HUES64 (cell line): Measurements from ENCODE around the gene THAP5. TPM values are rescaled to one million over a fixed set of nuclear protein-coding genes. Genes with fewer than 3 reads are reported as not detected.

ENCODE experiments used
- H3K27ac ChIP-seq: 2 replicates; pipeline ENCODE4 v1.7.0; 2013; ENCODE audit warnings: low read depth, low read length, inconsistent platforms
- H3K27me3 ChIP-seq: 2 replicates; pipeline ENCODE4 v1.6.1; 2013; ENCODE audit warnings: mild to moderate bottlenecking, low read length; ENCODE audit not compliant: insufficient read depth
- H3K36me3 ChIP-seq: 2 replicates; pipeline ENCODE4 v1.6.1; 2013; ENCODE audit warnings: mild to moderate bottlenecking, low read length; ENCODE audit not compliant: insufficient read depth
- H3K4me1 ChIP-seq: 2 replicates; pipeline ENCODE4 v1.6.1; 2013; ENCODE audit warnings: mild to moderate bottlenecking, low read length, moderate library complexity; ENCODE audit not compliant: insufficient read depth
- H3K4me3 ChIP-seq: 2 replicates; pipeline ENCODE4 v1.5.1; 2013; ENCODE audit warnings: mild to moderate bottlenecking, low read length, moderate library complexity
- H3K9ac ChIP-seq: 2 replicates; pipeline ENCODE4 v1.6.1; 2013; ENCODE audit warnings: mild to moderate bottlenecking, low read depth, low read length
- H3K9me3 ChIP-seq: 2 replicates; pipeline ENCODE4 v1.6.1; 2013; ENCODE audit warnings: low read depth, low read length; ENCODE audit not compliant: insufficient read depth
- WGBS: fragments of 150-250, 120-280 bp; methylation state at CpG from one replicate; pipeline ENCODE4 v1.1.7; 2013; ENCODE audit warnings: missing lambda C conversion rate; 5-methylcytosine and 5-hydroxymethylcytosine counted together
- polyA plus RNA-seq, 2 experiments: library from polyadenylated mRNA; stranded (reverse); fragments of 50-300 nt; gene quantifications; one replicate each; pipeline ENCODE4 v1.2.3, GENCODE V29; 2013

The THAP5 gene, protein sequence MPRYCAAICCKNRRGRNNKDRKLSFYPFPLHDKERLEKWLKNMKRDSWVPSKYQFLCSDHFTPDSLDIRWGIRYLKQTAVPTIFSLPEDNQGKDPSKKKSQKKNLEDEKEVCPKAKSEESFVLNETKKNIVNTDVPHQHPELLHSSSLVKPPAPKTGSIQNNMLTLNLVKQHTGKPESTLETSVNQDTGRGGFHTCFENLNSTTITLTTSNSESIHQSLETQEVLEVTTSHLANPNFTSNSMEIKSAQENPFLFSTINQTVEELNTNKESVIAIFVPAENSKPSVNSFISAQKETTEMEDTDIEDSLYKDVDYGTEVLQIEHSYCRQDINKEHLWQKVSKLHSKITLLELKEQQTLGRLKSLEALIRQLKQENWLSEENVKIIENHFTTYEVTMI
- polyA plus RNA-seq (2013, experiment 1 of 2), result 17.7 TPM
- polyA plus RNA-seq (2013, experiment 2 of 2), result 17.1 TPM

DNA sequence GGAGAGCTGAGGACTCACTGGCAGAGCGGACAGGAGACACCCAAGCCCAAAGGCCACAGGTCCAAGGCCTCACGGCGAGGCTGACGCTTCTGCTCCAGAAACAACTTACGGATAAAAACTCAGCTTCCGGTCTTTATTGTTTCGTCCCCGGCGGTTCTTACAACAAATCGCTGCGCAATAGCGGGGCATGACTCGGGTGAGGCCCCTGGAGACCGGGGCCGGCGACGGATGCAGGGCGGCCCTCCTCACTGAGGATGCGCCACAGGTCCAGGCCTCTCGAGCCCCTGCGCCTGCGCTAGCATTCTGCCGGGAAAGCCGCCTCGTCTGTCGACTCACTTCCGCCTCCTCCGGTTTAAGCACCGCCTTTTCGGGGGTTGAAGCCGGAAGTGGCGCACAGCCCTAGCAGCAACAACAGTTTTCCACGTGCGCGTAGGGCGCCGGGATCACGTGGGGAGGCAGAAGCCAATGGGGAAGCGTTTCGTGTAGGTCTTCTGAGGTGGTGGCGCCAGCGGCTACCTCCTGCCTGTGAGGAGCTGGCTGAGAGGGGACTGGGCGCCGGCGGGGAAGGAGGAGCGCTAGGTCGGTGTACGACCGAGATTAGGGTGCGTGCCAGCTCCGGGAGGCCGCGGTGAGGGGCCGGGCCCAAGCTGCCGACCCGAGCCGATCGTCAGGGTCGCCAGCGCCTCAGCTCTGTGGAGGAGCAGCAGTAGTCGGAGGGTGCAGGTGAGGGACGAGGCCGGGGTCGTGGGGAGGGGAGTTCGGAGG lies at the start of gene THAP5, which contains the start of gene DNAJB9:
Gene THAP5, minus strand, starts transcription at position 326 of the 765 bp plus-strand sequence. Its CDS starts 137 bp downstream, at position 189.
Gene DNAJB9, plus strand, starts transcription at position 494 of the 765 bp plus-strand sequence. CDS start 1,853 bp downstream, outside the sequence.
- Histone ChIP-seq H3K9ac (peak within 1 kb of the TSS; percentile 89), H3K27me3 (no peaks in the 10 kb centered on the region), H3K4me3 (peak within 1 kb of the TSS; percentile 84), H3K4me1 (peaks cover 23% of the 10 kb centered on the region), H3K36me3 (peaks cover 44% of the 10 kb centered on the region), H3K9me3 (no peaks in the 10 kb centered on the region), H3K27ac (peak within 1 kb of the TSS; percentile 93)
- WGBS, result under 1% methylated on average over 65 of the region's 65 CpGs

GRCh38 chr7:108618056-108618455 lies 48.5 kb upstream of the THAP5 start:
- WGBS, result 91% methylated on average over 2 of the region's 3 CpGs
- no peaks in the 10 kb centered on the region for H3K36me3 ChIP-seq
- no peaks in the 10 kb centered on the region for H3K27me3 ChIP-seq
- no peaks in the 10 kb centered on the region for H3K9me3 ChIP-seq
- H3K4me3 ChIP-seq, result no peak overlapping the region
- no peak overlapping the region for H3K9ac ChIP-seq
- peaks cover 19% of the 10 kb centered on the region for H3K4me1 ChIP-seq
- H3K27ac ChIP-seq, result no peak overlapping the region

GRCh38 chr7:108614896-108615295 lies 45.4 kb upstream of the THAP5 start:
- Histone ChIP-seq H3K4me3 (no peak overlapping the region), H3K4me1 (peaks cover 19% of the 10 kb centered on the region), H3K9ac (no peak overlapping the region), H3K27me3 (no peaks in the 10 kb centered on the region), H3K36me3 (no peaks in the 10 kb centered on the region), H3K9me3 (no peaks in the 10 kb centered on the region), H3K27ac (no peak overlapping the region)
- WGBS, result 75% methylated on average over 3 of the region's 3 CpGs

GRCh38 chr7:108613949-108614381 lies 44.5 kb upstream of the THAP5 start:
- Histone ChIP-seq H3K27ac (no peak overlapping the region), H3K9ac (no peak overlapping the region), H3K27me3 (no peaks in the 10 kb centered on the region), H3K36me3 (no peaks in the 10 kb centered on the region), H3K4me1 (peaks cover 19% of the 10 kb centered on the region), H3K4me3 (no peak overlapping the region), H3K9me3 (no peaks in the 10 kb centered on the region)
- WGBS, result 91% methylated on average over 4 of the region's 4 CpGs

DNA sequence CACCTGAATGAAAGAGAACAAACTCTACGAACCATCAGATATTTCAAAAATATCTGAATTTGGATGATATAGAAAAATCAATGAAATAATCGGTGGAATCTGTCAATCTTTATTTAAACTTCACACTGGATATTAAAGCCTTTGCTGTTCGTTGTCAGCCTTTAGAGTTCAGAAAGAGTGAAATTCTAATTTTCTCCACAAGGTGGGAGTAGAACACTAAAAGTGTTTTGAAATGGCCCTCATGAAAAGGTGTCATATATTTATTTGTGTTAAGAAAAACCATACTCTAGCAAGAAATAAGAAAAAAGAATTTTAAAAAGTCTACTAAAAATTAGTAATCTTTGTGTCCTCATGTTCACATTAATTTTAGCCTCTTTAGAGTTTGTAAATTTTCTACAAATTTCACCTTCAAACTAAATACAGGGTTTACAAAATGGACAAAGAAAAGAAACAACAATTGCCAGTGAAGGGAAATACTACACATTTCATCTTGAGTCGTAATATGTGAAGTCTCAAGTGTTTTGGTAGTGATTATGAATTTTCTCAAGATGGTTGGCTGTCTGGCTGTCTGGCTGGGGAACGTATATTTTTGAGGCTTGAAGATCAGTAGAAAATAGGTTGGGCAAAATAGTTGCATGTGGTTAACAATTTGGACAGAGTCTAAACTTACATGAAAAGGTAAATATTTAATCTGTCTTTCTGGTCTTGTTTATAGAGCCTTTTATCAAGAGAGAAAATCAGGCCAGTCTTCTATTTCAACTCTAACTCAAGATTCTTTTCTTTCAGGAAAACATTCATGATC lies 43.8 kb upstream of the THAP5 start:
- no peak overlapping the region for H3K27ac ChIP-seq
- 63% methylated on average over 2 of the region's 5 CpGs for WGBS
- no peak overlapping the region for H3K9ac ChIP-seq
- H3K4me3 ChIP-seq, result no peak overlapping the region
- no peaks in the 10 kb centered on the region for H3K27me3 ChIP-seq
- no peaks in the 10 kb centered on the region for H3K9me3 ChIP-seq
- no peaks in the 10 kb centered on the region for H3K36me3 ChIP-seq
- H3K4me1 ChIP-seq, result peaks cover 16% of the 10 kb centered on the region

DNA sequence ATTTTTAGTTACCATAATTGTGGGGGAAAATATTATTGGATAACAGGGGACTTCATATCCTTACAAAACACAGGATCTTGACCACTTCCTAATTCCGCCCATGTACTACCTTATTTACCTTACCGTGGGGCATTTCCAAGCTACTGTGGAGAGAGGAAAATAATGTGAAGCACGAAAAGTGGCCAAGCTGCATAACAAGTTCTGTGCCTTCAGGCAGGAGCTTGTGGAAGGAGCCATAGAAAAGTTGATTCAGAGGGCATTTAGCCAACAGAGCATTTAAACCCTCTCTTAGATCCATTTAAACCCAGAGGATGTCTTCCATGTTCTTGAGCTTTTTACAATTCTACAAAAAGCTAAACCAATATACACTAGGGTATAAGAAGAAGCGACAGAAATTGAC lies 41.8 kb upstream of the THAP5 start:
- Histone ChIP-seq H3K36me3 (no peaks in the 10 kb centered on the region), H3K4me1 (peaks cover 8% of the 10 kb centered on the region; the same call in 1 of the 2 replicates), H3K27me3 (no peaks in the 10 kb centered on the region), H3K27ac (no peak overlapping the region), H3K4me3 (no peak overlapping the region), H3K9me3 (no peaks in the 10 kb centered on the region), H3K9ac (no peak overlapping the region)
- 83% methylated on average over 3 of the region's 4 CpGs for WGBS

DNA sequence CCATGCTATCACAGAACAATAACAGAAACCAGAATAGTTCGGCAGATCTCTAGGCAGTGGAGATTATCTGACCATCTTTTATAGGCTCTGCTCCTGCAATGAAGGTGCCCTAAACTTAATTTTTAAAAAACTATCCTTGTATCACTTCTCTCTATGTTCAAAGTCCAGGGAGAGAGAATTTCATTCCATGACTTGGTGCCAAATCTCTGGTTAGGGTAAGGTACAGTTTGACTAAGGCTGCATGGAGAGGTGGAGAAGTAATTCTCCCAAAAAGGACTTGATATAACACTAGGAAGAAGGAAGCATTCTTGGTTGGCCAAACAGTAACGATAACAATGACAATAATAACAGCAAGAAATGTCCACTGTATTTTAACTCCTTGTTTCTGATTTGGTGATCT lies 40.1 kb upstream of the THAP5 start:
- Histone ChIP-seq H3K4me3 (no peak overlapping the region), H3K9ac (no peak overlapping the region), H3K9me3 (no peaks in the 10 kb centered on the region), H3K36me3 (no peaks in the 10 kb centered on the region), H3K27me3 (no peaks in the 10 kb centered on the region), H3K27ac (no peak overlapping the region), H3K4me1 (peaks cover 5% of the 10 kb centered on the region; the same call in 1 of the 2 replicates)
- WGBS, result 100% methylated on average over 2 of the region's 2 CpGs

GRCh38 chr7:108605559-108606201 lies 36.2 kb upstream of the THAP5 start:
- H3K27me3 ChIP-seq, result no peaks in the 10 kb centered on the region
- H3K4me3 ChIP-seq, result no peak overlapping the region
- H3K4me1 ChIP-seq, result peaks cover 6% of the 10 kb centered on the region; the same call in 1 of the 2 replicates
- H3K9ac ChIP-seq, result no peak overlapping the region
- H3K9me3 ChIP-seq, result no peaks in the 10 kb centered on the region
- WGBS, result 93% methylated on average over 6 of the region's 7 CpGs
- no peaks in the 10 kb centered on the region for H3K36me3 ChIP-seq
- H3K27ac ChIP-seq, result no peak overlapping the region

DNA sequence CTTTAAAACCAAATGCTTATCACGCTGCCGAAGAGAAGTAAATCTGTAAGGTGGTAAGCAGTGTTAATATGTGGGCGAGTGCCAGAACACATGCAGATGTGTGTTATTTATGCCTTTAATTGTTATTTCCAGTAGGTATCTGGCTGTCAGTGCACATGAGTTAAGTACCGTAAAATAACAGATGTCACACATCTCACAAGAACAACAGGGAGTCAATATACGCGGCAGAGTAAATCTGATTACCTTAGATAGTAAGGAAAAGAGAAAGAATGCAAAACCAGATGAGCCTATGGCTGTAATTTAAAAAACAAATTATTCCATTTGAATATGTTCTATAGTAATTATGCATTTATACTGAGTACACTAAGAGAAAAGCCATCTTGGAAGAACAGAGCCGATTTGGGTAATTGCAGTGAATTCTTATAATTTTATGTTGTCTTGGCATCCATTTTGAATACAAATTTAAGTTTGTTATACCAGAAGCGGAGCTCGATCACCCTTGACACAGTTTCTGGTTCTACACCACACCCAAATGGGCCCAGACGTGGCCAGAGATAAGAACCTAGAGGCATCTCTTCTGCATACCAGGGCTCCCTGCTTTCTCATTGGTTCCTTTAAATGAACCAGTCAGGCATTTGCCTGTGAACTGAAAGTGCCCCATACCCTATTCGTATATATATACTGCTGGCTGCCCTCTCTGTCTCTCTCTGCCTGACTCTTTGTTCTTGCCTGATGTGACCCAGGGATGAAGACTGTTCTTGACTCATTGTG lies 35.0 kb upstream of the THAP5 start:
- WGBS, result 89% methylated on average over 8 of the region's 11 CpGs
- no peaks in the 10 kb centered on the region for H3K9me3 ChIP-seq
- no peaks in the 10 kb centered on the region for H3K27me3 ChIP-seq
- peaks cover 6% of the 10 kb centered on the region; the same call in 1 of the 2 replicates for H3K4me1 ChIP-seq
- H3K9ac ChIP-seq, result no peak overlapping the region
- H3K36me3 ChIP-seq, result no peaks in the 10 kb centered on the region
- no peak overlapping the region for H3K27ac ChIP-seq
- no peak overlapping the region for H3K4me3 ChIP-seq
